ENCODE results near the gene NSUN2.
A peak's percentile ranks its signal among the peaks of the same experiment; 100 is the strongest.
"Not testable (repeated sequence)": the region's sequence is repeated elsewhere in the genome, so short reads cannot be mapped to it uniquely, and the experiment has no call there.

Gene NSUN2

GRCh38 chr5:6584727-6585126, 48.1 kb downstream of the NSUN2 start:
- H3K4me3 ChIP-seq (ENCODE audit: low read depth, low read length), result no peak overlapping the region

GRCh38 chr5:6584101-6584645, 48.7 kb downstream of the NSUN2 start:
- H3K4me3 ChIP-seq (ENCODE audit: low read depth, low read length), result no peak overlapping the region

DNA sequence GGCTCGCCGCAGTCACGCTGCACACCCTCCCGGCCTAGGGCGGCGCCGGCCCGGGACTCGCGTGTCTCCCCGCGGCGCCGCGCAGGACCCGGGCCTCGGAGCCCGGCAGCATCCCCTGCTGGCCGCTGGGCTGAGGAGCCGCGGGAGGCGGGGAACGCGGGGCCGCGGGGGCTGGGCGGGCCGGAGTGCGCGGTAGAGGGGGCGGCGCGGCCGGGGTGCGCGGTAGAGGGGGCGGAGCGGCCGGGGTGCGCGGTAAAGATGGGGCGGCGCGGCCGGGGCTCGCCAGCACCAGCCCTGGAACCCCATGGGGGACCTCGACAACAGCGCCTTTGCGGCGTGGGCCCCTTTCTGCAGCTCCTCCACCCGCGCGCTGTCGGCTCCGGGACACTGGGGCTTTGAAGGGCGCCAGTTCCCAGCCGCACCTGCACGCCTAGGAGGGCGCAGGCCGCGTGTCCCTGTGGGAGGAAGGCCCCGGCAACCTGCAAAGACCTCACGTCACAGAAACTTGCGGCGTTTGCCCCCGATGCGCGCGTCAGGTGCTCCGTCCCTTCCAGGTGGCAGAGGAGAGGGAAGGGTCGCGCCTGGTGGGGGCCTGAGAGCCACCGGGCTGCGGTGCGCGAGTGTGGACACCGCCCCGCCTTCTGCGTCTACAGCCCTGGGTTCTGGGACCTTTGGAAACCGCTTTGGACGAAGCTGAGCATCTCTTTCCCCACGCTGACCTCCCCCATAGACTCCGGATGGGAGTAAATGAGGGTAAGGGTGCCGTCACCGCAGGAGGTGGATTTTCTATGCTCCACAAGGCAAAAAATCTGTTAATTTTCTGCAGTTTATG, 49.6 kb downstream of the NSUN2 start:
- H3K4me3 ChIP-seq (ENCODE audit: low read depth, low read length), result peak overlapping the region; percentile 28

GRCh38 chr5:6582507-6583048, 50.3 kb downstream of the NSUN2 start:
- peak overlapping the region; percentile 14 for H3K4me3 ChIP-seq (ENCODE audit: low read depth, low read length)

GRCh38 chr5:6581559-6582426, 51.1 kb downstream of the NSUN2 start:
- no peak overlapping the region for H3K4me3 ChIP-seq (ENCODE audit: low read depth, low read length)

DNA sequence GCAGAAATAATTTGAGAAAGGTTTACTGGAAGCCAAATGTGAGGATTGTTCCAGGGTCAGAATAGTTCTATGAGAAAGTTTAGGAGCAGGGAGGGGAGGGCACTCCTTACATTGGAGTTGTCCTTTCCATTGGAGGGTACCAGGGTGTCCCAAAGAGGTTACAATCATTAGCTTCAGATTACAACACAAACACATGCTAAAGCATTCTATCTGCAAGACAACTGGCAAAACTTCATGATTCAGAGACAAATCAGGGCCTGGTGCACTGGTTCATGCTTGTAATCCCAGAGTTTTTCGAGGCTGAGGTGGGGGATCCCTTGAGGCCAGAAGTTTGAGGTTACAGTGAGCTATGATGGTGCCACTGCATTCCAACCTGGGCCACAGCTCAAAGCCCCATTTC, 51.8 kb downstream of the NSUN2 start:
- no peak overlapping the region for H3K4me3 ChIP-seq (ENCODE audit: low read depth, low read length)

DNA sequence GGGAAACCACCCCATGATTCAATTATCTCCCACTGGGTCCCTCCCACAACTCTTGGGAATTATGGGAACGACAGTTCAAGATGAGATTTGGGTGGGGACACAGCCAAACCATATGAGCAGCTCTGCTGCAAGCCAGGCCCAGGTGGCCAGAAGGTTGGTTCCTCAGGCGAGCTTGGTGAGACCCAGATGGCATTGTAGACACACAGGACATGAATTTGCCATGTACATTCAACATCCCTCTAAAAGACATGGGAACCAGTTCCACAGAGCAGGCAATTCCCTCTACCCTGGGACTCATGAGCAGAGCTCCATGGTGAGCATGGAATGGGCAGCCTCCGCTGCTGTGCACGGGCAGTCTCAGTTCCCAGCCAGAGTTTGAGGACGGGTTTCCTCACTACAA, 53.3 kb downstream of the NSUN2 start:
- no peak overlapping the region for H3K4me3 ChIP-seq (ENCODE audit: low read depth, low read length)

DNA sequence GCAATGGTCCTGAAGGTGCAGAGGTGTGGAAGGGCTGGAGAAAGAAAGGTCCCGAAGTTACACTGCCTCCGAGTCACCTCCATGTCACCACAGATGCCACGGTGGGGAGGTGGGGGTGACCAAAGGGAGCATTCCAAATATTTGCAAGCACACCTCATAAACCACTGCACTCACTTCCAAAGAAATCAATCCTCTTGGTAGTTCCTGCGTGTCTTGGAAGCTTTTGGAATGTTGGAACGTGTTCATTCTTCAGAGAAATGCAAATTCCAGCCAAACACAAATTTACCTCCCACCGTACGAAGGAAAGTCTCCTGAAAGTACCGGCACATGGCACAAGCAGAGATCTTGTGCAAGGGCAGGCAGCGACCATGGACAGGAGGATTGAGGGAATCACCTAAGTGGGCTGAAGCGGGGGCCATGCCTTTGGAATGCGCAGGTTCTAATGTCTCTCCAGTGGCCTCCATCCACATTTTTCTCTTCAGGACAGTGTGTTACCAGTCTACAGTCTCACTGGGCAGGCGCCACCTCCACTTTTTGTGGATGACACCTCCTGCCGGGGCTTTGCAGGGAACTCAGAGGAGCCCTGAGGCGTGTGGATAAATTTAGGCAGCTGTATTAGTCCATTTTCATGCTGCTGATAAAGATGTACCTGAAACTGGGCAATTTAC, 54.0 kb downstream of the NSUN2 start:
- no peak overlapping the region for H3K4me3 ChIP-seq (ENCODE audit: low read depth, low read length)

GRCh38 chr5:6576861-6577501, 55.9 kb downstream of the NSUN2 start:
- no peak overlapping the region for H3K4me3 ChIP-seq (ENCODE audit: low read depth, low read length)

DNA sequence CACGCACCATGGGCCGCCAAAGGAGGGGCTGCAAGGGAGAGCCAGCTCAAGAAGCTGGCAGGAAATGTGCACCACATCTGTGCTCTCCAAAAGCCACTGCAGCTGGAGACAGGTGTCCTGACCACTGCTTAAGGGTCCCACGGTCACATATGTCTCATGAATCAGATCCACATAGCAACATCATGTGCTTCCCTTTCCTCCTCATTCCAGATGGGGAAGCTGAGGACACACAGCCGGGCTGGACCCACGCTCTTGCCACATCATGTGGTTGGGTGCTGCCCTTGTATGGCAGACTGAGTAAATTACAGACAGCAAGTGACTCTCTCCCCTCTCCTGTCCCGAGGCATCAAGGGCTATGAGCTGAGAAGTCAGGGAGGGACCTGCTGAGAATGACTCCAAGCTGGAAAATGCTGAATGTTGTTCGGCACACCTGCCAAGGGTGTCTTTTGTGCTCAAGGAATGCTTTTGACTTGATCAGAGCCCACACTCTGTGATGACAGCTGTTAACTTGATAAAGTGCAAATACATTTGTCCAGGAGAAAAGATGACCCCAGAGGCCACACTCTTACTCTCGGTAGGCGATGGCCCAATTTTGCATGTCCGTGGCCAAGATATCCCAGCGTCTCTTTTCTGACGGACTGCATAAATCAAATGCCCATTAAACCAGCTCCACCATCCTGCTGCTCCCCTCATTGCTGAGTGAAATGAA, 58.2 kb downstream of the NSUN2 start:
- no peak overlapping the region for H3K4me3 ChIP-seq (ENCODE audit: low read depth, low read length)

GRCh38 chr5:6574111-6574510, 58.7 kb downstream of the NSUN2 start:
- no peak overlapping the region for H3K4me3 ChIP-seq (ENCODE audit: low read depth, low read length)

- no peak overlapping the region for H3K4me3 ChIP-seq (ENCODE audit: low read depth, low read length)
These were observed 59.2 kb downstream of the NSUN2 start for GRCh38 chr5:6573651-6574101.

- H3K4me3 ChIP-seq (ENCODE audit: low read depth, low read length), result no peak overlapping the region
These were observed 59.9 kb downstream of the NSUN2 start for GRCh38 chr5:6572825-6573380.

DNA sequence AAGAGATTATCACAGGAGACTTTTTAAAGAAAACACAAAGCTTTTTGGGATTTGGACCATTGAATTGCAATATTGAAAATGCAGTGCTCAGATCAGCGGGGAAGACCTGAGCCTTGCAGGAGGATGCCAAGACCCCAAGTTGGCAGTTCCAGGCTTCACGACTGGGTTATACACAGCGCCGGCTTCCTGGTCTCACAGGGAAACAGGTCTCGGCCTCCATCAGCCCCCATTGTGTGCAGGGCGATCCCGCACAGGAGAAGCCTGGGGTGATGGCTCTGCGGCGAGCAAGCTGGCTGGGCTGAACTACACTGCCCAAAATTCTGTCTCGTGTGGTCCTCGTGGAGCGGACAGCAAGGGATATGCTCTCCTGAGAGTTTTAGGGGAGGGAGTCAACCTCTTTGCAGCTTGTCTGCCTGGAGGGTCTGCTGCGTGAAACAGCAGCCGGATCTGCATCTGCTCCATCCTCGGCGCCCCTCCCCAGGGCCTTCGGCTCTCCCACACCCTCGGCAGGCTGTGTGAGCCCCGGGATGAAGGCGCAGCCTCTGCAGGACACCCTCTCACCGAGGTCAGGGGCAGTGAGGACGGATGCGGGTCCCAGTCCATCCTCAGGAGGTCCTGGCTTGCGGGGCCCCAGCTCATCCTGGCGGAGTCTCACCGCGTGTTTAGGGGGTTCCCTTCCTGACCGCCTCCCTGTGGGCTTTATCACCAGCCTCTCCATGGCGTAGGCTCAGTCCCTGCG, 60.6 kb downstream of the NSUN2 start:
- H3K4me3 ChIP-seq (ENCODE audit: low read depth, low read length), result no peak overlapping the region

GRCh38 chr5:6571607-6572006, 61.2 kb downstream of the NSUN2 start:
- not testable (repeated sequence) for H3K4me3 ChIP-seq (ENCODE audit: low read depth, low read length)

DNA sequence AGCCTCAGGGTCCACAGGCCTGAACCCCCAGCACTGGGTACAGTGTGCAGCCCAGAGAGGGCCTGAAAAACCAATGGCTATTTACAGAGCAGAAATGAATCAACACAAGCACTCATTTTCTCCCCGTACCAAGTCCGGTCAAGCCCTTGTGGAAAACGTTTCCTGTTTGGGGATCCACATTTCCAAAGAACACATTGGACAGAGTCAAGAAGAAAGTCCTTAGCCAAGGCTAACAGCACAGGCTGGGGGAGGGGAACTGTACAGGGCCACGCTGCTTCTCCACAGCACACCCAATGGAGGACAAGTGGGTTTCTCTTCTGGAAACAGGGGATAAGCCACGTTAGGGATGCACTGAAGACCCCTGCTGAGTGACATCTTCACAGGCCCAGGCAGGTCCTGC, 62.3 kb downstream of the NSUN2 start:
- H3K4me3 ChIP-seq (ENCODE audit: low read depth, low read length), result no peak overlapping the region

DNA sequence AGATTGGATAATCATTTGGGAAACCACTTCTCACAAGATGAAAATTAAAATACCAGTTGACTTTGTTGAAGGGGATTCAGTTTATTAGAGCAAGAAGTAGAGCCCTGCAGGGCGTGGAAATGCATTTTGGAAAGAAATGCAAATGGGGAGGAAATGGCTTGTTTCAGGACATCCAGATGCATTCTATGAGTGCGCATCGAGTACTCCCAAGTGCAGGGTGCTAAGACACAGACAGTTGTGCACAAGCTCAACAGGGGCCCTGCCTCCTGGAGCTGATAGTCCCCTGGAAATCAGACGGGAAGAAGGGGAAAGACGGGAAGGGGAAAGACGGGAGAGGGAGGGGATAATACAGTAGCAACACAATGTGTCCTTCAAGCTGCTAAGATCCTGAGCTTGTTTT, 64.0 kb downstream of the NSUN2 start:
- H3K4me3 ChIP-seq (ENCODE audit: low read depth, low read length), result no peak overlapping the region

DNA sequence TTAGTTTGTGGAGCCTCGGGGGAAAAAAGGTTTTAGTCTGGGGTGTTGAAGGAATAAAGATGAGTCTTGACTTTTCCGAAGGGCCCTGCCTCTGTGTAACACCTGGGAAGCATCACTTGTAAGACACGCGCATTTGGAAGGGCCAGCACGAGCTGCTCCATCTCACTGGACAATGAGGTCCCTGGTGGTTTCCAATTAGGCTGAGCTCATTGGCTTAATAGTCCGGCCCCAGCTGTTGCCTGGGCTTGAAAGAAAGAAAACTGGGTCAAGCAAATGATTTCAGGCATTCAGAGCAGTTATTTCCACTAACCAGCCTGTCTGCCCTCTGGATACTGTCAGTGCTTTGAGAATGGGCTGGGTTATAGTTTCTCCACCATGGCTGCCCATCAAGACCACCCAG, 64.5 kb downstream of the NSUN2 start:
- H3K4me3 ChIP-seq (ENCODE audit: low read depth, low read length), result no peak overlapping the region

- no peak overlapping the region for H3K4me3 ChIP-seq (ENCODE audit: low read depth, low read length)
These were observed 65.0 kb downstream of the NSUN2 start for GRCh38 chr5:6567835-6568234.

Measured in iPS-11a (cell line).